Stimulated activated CD4-positive, alpha-beta T cell treated with anti-CD3 and anti-CD28 coated beads, Interleukin-12 subunit alpha, Interleukin-12 subunit beta, amount 100 ng/mL, for 4 hours (primary cell): ENCODE data around the gene SPACA4.
A peak's percentile ranks its signal among the peaks of the same experiment; 100 is the strongest.
"Not testable (repeated sequence)": the region's sequence is repeated elsewhere in the genome, so short reads cannot be mapped to it uniquely, and the experiment has no call there.

ENCODE experiments used
- DNase-seq: peaks from one replicate; pipeline ENCODE4 v3.0.0-alpha.2; 2020

The SPACA4 gene, protein sequence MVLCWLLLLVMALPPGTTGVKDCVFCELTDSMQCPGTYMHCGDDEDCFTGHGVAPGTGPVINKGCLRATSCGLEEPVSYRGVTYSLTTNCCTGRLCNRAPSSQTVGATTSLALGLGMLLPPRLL

DNA sequence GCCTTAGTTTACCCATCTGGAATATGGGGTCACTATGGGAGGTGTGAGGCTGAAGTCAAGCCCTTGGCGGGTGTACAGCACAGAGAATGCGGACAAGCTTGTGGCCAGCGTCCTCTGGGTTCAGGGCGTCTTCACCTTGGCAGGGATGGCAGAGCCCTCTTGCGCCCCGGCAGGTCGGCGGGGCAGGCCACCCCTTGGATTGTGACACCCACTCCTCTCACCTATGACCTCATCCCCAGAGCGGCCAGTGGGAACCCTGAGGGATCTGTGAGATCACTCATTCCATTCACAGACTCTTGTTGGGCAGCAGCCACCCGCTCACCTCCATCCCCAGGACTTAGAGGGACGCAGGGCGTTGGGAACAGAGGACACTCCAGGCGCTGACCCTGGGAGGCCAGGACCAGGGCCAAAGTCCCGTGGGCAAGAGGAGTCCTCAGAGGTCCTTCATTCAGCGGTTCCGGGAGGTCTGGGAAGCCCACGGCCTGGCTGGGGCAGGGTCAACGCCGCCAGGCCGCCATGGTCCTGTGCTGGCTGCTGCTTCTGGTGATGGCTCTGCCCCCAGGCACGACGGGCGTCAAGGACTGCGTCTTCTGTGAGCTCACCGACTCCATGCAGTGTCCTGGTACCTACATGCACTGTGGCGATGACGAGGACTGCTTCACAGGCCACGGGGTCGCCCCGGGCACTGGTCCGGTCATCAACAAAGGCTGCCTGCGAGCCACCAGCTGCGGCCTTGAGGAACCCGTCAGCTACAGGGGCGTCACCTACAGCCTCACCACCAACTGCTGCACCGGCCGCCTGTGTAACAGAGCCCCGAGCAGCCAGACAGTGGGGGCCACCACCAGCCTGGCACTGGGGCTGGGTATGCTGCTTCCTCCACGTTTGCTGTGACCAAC lies at the start of gene SPACA4:
SPACA4 (plus strand) TSS at position 280 of the 896 bp plus-strand sequence; CDS start at position 517, 237 bp downstream.
- no peak for DNase-seq

DNA sequence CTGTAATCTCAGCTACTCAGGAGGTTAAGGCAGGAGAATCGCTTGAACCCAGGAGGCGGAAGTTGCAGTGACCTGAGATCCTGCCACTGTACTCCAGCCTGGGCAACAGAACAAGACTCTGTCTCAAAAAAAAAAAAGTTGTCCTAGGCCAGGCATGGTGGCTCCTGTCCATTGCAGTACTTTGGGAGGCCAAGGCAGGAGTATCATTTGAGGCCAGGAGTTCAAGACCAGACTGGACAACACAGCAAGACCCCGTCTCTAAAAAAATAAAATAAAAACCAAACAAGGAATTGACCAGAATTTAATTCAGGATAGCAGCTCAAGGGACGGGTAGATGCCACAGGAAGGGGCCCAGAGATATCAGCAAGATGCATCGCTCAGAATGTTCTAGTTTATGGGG lies 49.7 kb upstream of the SPACA4 start:
- DNase-seq: no peak

DNA sequence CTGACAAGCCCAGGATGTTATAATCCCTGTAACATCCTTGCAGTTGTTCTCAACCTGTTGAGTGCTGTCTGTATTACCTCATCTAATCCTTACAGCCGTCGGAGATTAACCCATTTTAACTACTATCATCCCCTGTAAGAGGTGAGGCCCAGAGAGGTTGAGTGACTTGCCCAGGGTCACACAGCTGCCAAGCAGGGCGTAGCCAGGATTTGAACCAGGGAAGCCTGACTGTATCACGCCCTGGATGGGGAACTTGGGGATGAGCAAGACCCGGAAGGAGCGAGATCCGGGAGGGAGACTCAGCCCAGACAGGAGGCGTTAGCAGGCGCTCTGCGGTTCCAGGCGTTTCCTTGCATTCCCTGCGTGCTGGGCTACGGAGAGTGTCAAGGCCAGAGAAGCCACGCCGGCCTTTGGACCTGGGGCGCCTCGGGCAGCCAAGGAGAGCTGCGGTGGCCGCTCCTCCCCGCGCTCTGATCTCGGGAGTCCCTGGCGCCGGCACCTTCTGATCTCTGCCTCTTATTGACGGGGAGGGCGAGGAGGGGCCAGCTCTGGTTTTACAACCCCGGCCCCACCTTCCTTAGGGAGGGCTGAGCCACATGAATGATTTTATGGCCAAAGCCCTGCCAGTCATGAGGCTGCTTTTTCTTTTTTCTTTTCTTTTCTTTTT lies 48.4 kb upstream of the SPACA4 start:
- no peak for DNase-seq

DNA sequence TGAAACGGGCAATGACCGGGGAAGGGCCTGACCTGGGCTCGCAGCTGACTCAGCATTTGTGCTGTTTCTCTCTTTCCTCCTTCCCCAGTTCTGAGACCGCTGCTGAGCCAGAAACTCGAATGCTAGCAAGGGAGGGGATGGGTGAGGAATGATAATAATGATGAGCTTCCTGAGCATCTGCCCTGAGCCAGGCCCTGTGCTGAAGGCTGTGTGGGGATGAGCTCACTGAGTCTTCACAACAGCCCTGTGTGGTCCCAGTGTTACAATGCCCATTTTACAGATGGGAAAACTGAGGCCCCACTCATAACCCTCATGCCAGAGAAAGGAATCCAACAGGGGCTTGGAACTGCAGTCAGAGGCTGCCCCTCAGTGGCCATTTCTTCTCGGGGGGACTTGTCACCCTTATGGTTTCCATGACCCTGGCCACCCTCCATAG lies 46.4 kb upstream of the SPACA4 start:
- DNase-seq: no peak

DNA sequence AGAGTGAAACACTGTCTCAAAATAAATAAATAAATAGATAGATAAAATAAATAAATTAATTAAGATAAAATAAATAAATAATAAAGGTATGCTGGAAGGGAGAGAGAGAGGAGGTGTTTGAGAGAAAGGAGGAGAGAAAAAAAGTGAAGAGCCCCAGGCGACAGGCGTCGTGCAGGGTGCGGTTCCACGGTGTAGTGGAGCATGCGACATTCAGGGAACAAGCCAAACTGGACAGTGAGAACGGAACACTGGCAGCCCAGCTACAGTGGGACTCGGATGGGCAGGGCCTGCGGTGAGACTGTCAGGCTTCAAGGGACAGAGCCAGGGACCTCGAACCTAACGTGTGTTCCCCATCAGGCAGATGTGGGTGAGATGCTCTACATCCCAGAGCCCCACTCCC lies 45.1 kb upstream of the SPACA4 start:
- no peak for DNase-seq

DNA sequence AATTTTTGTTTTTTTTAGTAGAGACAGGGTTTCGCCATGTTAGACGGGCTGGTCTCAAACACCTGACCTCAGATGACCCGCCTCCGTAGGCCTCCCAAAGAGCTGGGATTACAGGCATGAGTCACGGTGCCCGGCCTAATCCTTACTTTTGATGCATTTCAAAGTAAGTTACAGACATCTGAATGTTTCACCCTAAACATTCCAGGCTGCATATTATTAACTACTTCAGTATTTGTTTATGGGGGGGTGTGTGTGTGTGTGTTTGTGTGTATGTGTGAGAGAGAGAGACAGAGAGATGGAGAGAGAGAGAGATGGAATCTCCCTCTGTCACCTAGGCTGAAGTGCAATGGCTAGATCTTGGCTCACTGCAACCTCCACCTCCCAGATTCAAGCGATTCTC lies 41.5 kb upstream of the SPACA4 start:
- no peak for DNase-seq

DNA sequence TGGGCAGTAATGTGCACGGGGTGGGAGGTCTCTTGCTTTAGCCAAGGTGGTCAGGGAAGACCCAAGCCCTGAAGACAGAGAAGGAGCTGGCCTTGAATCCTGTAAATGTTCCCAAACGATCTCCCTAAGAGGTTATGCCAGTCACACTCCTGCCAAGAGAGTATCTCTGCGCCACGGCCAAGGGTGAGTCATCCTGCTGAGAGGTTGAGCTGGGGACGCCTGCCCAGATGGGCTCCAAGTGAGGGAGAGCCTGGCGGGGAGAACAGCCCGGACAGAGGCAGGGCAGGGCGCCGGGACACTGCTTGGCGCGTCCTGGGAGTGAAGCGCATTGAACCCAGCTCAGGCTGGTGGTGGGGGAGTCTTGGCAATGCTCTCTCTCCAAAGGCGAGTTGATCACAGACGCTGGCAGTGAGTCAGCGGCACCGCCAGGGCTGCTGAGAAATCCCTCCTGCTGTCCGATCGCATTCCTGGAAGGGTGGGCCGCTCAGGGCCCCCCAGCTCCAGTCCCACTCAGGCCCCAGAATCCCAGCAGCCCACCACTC lies 38.1 kb upstream of the SPACA4 start:
- no peak for DNase-seq

DNA sequence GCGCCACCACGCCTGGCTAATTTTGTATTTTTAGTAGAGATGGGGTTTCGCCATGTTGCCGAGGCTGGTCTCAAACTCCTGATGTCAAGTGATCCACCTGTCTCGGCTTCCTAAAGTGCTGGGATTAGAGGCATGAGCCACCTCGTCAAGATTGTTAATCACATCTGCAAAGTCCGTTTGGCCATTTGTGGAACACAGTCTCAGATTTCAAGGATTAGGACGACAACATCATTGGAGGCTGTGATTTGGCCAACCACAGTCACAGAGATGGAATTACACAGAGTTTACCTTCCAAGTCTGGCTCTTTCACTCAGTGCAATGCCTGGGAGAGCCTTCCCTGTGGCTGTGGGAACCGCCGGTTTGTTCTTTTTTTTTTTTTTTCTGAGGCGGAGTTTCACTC lies 36.7 kb upstream of the SPACA4 start:
- DNase-seq: no peak

DNA sequence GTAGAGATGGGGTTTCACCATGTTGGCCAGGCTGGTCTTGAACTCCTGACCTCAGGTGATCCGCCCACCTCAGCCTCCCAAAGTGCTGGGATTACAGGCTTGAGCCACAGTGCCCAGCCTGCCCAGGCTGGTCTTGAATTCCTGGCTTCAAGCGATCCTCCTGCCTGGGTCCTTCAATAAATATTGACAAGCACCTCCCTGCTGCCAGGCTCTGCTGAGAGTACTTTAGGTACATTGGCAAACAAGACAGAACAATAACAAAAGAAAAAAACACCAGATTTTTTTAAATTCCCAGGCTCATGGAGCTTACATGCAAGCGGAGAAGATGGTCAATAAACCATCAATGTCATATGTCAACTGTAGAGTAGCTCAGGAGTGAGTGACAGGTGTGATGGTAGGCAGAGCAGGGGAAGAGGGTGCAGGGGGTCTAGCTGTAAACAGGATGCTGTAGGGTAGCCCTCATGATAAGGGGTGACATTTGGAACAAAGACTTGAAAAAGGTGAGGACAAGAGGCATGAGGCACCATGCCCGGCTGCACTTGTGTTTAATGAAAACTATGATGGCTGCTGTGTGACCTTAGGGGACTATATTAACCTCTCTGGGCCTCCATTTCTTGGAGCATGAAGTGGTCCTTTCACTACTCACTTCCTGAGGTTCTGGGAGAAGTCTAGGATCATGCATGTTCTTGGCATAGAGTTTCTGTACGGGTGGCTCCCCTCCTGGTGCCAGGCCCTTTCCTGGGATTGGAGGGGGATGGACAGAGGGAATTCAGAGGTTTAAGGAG lies 35.0 kb upstream of the SPACA4 start:
- DNase-seq: no peak

DNA sequence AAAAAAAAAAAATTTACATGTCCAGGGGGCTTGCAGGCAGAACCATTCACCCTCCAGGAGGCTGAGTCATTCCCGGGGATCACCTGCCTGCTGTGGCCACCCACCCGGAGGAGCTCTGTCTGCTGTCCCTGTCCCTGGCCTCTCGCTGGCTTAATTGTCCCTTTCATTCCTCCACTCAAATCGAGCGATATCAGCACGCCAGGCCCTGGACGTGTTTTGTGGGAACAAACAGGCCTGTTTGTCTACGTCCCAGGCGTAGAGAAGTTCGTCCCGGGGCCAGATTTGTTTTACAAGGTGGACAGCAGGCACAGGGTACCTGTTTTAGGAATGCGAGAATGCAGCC lies 33.4 kb upstream of the SPACA4 start:
- no peak for DNase-seq

DNA sequence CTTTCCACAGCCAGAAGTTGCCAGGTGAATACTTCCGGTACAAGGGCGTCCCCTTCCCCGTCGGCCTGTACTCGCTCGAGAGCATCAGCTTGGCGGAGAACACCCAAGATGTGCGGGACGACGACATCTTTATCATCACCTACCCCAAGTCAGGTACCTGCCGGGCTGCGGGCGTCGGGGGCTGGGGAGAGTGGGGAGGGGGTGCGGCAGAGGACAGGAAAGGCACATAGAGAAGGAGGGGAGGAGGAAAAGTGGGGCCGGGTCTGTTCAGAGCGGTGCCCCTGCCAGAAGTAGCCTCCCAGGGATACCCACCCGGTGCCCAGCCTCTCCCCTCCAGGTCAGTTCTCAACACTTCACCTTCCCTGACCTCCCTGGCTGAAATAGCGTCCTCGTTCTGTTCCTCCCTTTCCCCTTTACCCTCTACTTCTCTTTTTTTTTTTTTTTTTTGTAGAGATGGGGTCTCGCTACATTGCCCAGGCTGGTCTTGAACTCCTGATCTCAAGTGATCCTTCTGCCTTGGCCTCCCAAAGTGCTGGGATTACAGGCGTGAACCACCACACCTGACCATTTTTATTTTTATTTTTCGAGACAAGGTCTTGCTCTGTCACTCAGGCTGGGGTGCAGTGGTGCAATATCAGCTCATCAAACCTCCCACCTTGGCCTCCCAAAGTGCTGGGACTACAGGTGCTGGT lies 30.5 kb upstream of the SPACA4 start:
- no peak for DNase-seq

DNA sequence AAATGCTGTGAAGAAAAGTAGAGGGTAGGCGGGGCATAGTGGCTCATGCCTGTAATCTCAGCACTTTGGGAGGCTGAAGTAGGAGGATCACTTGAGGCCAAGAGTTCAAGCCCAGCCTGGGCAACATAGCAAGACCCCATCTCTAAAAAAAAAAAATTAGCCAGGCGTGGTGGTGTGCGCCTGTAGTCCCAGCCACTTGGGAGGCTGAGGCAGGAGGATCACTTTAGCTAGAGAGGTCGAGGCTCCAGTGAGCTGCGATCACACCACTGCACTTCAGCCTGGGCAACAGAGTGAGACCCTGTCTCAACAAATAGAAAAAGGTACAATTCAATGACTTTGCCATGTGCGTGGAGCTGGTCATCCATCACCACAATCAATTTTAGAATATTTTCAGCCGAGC lies 28.6 kb upstream of the SPACA4 start:
- DNase-seq: not testable (repeated sequence)

DNA sequence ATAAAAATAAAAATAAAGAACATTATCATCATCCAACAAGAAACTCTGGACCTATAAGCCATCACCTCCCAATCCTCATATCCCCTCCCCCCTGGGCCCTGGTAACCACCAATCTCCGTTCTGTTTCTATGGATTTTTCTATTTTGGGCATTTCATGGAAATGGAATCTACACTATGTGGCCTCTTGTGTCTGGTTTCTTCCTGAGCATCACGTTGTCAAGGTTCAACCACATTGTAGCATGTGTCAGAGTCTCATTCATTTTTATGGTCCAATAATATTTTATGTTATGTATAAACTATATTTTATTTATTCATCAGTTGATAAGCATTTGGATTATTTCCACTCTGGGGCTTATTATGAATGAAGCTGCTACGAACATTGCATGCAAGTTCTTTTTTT lies 27.7 kb upstream of the SPACA4 start:
- no peak for DNase-seq

DNA sequence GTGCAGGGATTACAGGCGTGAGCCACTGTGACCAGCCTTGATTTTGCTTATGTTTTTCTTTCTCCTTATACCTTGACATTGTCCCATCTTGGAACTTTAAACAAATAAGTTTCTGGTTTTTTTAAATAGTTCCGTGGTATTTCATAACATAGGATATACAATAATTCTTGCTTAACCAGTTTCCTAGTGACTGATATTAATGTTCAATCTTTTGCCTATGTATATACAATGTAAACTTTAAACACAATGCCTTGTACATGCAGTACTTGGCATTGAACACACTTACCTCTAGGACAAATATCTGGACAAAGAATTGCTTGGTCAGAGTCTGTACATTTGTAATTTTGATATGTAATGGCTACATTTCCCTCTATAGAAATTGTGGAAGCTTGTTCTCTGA lies 24.4 kb upstream of the SPACA4 start:
- no peak for DNase-seq

DNA sequence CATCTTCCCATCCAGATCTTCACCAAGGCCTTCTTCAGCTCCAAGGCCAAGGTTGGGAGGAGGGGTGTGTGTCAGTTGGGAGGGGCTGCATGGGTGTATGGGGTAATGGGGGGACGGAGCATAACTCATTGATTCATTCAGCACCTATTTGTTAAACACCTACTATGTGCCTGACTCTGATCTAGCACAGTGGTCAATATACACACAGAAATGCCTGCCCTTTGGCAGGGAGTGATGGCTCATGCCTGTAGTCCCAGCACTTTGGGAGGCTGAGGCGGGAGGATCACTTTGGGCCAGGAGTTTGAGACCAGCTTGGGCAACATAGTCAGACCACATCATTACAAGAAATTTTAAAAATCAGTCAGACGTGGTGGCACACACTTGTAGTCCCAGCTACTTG lies 19.2 kb upstream of the SPACA4 start:
- DNase-seq: no peak

DNA sequence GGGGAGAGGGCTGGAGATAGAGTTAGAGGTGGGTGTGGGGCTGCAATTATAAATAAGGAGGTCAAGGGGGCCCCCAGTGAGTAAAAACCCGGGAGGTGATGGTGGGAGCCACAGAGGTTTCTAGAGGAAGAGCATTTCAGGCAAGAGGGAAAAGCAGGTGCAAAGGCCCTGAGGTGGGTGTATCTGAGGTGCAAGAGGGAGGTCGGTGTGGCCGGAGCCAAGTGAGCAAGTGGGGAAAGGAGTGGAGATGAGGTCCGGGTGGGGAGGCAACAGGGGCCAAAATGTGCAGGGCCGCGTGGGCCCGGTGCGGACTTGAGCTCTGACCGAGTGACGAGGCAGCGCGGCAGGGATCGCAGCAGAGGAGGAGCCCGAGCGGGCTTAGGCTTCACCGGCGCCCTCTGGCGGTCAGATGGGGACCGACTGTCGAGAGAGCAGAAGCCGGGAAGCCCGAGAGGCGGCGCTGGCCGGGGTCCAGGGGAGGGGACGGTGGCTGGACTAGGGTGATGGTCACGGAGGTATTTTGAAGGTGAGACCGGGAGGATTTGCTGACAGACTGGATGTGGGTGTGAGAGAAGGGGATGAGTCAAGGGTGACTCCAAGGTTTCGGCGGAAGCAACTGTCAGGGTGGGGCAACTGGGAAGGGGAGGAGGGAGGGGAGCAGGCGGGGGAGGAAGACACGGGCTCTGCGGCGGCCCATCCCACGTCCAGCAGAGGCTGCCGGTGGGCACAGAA lies 17.7 kb upstream of the SPACA4 start:
- peak; percentile 83 for DNase-seq

DNA sequence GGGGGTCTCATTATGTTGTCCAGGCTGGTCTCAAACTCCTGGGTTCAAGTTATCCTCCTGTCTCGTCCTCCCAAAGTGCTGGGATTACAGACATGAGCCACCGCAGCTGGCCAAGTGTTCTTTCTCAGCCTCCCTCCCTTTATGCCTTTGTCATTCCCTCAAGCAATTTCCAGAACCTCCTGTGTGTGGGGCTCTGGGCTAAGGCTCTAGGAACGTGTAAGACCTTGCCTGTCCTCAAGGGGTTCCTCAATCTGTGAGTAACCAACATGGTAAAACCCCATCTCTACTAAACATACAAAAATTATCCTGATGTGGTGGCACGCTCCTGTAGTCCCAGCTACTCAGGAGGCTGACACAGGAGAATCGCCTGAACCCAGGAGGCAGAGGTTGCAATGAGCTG lies 15.5 kb upstream of the SPACA4 start:
- DNase-seq: no peak

DNA sequence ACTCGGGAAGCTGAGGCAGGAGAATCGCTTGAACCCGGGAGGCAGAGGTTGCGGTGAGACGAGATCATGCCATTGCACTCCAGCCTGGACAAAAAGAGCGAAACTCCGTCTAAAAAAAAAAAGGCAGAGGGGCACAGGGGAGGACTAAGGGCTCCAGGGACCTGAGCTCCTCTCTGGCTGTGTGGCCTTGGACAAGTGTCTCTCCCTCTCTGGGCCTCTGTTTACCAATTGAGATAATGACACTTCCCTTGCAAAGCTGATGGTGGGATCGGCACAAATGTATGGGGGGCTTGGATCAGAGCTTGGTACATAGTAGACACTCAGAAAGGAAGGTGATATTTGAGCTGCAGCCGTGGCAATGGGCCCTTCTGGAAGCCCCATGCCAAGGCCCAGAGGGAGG lies 11.4 kb upstream of the SPACA4 start:
- no peak for DNase-seq

DNA sequence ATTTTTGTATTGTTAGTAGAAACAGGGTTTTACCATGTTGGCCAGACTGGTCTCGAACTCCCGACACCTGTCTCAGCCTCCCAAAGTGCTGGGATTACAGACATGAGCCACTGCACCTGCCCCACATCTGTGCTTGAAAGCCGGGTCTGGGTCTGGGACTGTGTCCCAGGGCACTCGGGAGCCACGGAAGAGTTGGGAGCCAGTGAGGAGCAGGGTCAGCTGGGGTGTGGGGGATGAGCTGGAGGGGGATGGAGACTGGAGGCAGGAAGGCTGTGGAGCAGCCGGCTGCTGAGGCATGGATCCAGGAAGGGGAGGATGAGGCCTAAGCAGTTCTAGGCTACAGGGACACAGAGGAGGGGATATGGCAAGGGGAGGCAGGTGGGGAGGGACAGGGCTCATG lies 10.7 kb upstream of the SPACA4 start:
- no peak for DNase-seq

DNA sequence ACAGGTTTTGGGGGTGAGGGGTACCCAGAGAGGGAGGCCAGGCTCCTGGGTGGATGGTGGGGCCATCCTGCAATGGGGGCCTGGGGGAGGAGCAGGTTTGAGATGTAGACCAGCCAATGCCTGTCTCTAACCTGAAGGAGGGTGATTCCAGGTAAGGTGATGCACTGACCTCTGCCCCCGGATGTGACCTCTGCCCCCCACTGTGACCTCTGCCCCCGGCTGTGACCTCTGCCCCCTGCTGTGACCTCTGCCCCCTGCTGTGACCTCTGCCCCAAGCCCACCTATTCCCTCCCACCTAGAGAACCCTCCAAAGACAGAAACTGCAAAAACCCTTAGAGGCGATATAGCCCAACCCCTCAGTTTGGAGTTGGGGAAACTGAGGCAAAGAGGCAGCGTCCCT lies 10.3 kb upstream of the SPACA4 start:
- no peak for DNase-seq

DNA sequence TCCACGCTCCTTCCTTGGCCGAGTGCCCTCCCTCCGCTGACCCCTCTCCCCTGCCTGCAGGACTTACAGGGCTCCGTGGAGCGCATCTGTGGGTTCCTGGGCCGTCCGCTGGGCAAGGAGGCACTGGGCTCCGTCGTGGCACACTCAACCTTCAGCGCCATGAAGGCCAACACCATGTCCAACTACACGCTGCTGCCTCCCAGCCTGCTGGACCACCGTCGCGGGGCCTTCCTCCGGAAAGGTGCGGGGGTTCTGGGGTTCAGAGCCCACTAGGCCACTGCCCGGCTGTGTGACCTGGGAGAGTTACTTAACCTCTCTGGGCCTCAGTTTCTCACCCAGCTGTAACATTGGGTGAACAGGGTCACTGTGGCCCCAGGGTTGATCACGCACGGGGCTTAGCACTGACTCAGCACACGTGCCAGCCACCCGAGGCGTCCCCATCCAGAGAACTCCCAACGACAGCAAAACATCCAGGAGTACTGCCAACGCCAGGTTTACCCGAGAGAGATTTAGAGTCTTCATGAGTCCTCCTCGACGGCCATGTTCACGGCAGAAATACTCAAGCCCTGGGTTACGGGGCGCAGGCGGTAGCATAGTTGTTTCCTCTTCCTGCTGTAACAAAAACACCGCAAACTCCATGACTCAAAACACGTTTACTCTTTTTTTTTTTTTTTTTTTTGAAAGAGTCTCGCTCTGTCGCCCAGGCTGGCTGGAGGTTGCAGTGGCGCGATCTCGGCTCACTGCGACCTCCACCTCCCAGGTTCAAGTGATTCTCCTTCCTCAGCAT lies 9.7 kb upstream of the SPACA4 start:
- DNase-seq: no peak
